NCI-H2227 (cell line): ENCODE measurements around the gene FUT4.
"Not testable (repeated sequence)": the region's sequence is repeated elsewhere in the genome, so short reads cannot be mapped to it uniquely, and the experiment has no call there.

Experiments used
- DNase-seq: peaks from one replicate; lab custom pipeline; 2025; ENCODE audit not compliant: unreplicated experiment; lab: John Stamatoyannopoulos, UW

FUT4 gene

DNA sequence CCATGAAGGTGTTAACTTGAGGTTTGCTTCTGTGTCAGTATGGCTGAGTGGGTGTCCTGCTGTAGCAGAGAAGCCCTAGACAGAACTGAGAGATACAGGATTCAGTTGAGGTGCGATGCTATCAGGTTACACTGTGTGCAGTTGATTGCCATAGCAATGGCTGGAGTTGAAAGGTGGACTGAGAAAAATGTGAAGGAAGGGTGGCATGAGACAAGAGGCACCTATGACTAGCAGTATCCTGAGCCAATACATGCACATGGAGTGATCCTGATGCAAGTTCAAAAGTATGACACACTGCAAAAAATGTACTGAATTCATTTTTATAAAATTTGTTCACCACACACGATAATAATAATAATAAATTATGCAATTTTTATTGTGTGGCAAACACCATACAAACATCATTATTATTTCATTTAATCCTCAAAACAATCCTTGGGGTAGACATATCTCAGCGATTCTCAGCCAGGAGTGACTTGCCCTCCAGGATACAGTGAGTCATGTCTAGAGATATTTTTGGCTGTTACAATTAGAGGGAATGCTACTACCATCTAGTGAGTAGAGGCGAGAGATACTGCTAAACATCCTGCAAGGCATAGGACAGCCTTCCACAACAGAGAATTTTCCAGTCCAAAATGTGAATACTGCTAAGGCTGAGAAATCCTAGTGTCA lies 19.6 kb downstream of the FUT4 start:
- DNase-seq, result no peak

DNA sequence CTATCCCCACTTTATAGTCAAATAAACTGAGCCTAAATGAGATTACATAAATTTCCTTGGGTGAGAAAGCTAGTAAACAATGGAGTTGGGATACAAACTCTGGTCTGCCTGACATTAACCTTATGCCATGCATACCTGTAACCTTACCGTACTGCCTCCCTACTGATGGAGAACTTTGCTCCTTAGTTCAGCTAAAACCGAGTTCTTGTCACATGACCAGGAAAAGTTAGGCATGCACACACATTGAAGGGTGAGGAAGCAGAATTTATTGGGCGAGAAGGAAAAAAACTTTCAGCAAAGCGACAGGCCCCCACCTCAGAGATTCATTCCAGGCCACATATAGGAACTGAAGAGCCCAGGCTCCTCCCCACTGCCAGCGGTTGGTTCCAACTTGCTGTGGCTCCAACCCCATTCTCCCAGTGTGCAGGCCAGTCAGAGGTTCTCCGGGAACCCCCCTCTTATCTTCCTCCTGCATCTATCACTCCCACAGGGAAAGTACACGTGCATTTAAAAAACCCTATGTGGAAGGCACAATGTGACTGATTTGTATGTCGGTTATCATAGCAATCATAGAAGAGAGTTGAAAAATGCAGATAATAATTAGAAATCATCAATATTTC lies 20.2 kb downstream of the FUT4 start:
- DNase-seq, result no peak

DNA sequence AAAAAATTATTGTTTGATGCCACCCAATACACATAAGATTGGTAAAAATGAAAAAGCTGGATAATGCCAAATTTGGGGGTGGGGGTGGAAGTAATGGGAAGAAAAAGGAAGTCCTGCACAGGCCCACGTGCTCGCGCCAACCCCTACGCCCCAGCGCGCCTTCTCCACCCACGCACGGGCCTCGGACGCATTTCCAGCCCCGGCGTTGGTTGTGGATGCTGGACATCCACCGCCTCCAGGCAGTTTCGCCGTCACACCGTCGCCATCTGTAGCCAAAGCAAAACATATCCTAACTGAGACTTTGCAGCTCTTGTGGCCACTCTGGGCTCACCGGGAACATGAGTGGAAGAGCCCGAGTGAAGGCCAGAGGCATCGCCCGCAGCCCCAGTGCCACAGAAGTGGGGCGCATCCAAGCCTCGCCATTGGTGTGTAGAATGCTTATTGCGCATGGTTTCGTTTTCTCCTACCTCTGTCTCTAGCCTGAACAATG lies 23.5 kb downstream of the FUT4 start, which contains the start of gene PIWIL4:
PIWIL4 (plus strand) TSS at position 188 of the 490 bp plus-strand sequence; CDS start at position 339, 151 bp downstream.
- DNase-seq, result no peak

DNA sequence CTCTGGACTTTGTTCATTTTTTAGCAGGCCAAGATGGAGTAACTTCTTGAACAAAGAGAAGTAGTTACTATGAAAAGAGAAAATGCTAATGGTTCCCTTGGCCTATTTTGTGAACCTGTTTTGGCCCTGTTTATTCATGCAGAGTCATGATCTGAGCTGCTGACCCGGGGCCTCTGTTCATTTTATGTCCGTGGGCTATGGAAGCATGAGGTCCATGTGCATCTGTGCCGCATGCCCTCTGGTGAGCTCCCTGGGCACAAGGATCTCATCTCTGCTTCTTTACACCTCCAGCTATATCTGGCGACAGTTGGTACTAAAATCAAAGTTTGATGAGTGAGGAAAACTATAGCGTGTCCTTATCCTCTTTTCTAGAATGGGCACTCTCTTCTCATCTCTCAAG lies 24.5 kb downstream of the FUT4 start:
- DNase-seq, result no peak

DNA sequence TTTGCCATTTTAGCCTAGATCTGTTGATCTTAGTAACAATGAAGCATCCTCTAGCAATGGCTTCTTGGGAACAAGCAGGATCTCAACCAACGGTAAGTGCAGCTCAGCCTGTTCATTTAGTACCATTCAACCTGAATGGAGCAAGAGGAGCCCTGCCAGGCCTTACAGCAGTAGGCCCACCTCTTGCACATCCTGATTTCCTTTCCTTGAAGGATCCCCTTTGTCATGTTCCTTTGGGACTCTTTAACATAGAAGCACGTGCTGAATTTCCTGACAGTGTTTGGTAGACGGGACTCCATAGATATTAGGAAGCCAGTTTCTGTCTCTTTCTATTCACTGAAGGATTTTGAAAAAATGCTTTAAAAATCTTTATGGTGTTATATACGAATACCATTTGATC lies 25.0 kb downstream of the FUT4 start:
- no peak for DNase-seq

DNA sequence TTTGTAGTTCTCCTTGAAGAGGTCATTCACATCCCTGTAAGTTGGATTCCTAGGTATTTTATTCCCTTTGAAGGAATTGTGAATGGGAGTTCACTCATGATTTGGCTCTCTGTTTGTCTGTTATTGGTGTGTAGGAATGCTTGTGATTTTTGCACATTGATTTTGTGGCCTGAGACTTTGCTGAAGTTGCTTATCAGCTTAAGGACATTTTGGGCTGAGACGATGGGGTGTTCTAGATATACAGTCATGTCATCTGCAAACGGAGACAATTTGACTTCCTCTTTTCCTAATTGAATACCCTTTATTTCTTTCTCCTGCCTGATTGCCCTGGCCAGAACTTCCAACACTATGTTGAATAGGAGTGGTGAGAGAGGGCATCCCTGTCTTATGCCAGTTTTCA lies 29.3 kb downstream of the FUT4 start:
- not testable (repeated sequence) for DNase-seq

DNA sequence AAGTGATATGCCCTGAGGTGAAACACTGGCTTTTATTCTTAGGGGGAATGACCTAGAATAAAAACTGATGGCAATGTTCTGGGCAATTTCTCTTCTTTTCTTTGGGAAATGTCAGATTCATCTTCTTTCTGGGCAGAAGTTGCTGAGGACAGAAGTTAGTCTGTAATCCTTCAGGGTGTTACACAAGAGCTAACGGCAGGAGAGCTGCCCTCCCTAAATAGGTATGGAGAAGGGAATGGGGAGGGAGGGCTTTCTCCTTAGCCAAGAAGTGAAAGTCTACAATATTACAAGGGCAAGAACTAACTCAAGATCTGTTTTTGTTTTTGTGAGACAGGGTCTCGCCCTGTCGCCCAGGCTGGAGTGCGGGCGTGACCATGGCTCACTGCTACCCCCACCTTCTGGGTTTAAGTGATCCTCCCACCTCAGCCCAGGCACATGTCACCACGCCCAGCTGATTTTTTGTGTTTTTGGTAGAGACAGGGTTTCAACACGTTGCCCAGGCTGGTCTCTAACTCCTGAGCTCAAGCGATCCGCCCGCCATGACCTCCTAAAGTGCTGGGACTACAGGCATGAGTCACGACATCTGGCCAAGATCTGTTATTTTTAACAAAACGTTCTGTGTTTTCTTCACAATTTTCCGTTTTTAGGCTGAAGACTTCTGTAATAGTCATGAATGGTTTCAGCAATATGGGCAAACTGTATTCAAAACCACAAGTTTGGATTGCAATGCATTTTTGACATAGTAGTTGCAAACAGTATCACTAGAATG lies 30.7 kb downstream of the FUT4 start:
- DNase-seq, result no peak

DNA sequence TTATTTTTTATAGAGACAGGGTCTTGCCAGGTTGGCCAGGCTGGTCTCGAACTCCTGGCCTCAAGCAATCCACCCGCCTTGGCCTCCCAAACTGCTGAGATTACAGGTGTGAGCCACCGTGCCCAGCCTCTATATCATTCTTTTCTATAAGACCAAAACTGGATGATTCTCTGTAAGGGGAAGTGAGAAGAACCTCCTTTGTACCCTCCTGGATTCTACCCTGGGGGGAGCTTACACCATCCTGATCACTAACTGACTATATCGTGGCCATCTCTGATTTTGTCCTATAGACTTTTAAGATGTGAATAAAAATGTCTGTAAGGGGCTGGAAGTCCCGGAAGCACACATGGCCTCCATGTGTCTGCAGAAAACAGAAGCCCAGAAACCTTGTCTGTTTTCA lies 32.6 kb downstream of the FUT4 start:
- no peak for DNase-seq

GRCh38 chr11:94577841-94578240 lies 34.1 kb downstream of the FUT4 start:
- DNase-seq, result no peak

- no peak for DNase-seq
Measured at GRCh38 chr11:94581926-94582325, 38.2 kb downstream of the FUT4 start.

DNA sequence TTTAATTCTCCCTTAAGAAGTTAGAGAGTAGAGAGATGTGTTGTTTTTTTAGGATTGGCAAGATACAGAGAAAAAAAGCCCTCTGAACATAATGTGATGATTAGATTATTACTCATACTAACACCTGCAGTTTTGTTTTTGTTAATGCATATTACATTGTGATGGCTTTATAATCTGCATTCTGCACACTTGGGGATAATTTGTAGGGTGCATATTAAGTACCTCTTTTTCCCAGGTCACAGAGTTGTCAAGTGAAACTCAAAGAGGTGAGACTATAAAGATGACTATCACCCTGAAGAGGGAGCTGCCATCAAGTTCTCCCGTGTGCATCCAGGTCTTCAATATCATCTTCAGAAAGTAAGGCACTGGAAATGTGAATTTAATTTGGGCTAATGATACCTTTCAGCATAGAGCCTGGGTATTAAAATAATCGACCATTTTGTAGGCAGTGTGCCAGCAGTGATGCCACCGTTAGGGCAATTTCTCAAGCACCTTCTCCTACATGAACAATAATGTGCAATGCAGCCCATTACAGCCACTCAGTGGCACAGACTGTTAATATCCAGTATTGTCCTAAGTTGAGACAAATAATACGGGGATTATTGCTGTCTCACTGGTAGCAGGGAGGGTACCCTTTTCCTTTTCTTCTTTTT lies 39.6 kb downstream of the FUT4 start:
- peak; percentile 76 for DNase-seq

GRCh38 chr11:94583866-94584500 lies 40.3 kb downstream of the FUT4 start:
- DNase-seq, result no peak

- no peak for DNase-seq
Measured at GRCh38 chr11:94584978-94585377, 41.3 kb downstream of the FUT4 start.

- DNase-seq, result no peak
Measured at GRCh38 chr11:94585399-94585798, 41.7 kb downstream of the FUT4 start.

DNA sequence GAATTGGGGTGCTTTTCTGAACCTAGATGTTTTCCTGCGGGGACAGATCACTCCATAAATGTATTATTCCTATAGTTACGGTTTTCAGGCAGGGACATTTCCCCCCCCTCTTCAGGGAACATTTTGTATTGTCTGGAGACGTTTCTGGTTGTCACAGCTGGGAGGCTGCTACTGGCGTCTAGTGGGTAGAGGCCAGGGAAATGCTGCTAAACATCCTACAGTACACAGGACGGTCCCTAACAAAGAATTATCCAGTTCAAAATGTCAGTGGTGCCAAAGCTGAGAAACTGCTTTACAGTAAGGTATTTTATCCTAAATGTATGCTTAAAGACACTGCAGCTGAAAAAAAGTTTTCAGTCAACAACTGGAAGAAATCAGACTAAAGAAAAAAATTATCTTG lies 42.8 kb downstream of the FUT4 start:
- no peak for DNase-seq

DNA sequence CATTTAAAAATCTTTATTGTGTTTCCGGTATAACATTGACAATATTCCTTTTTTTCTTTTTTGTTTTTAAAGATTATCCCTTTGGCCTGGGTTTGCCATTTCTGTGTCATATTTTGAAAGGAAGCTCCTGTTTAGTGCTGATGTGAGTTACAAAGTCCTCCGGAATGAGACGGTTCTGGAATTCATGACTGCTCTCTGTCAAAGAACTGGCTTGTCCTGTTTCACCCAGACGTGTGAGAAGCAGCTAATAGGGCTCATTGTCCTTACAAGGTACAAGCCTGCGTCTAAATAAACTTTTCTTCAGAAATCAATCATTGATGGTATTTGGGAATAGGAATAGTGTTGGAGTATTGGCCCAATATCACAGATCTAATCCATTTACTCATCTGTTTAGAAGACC lies 43.3 kb downstream of the FUT4 start:
- no peak for DNase-seq

- no peak for DNase-seq
Measured at GRCh38 chr11:94588366-94588942, 44.7 kb downstream of the FUT4 start.

- DNase-seq, result no peak
Measured at GRCh38 chr11:94590352-94591041, 46.8 kb downstream of the FUT4 start.

- no peak for DNase-seq
Measured at GRCh38 chr11:94593030-94593429, 49.3 kb downstream of the FUT4 start.

DNA sequence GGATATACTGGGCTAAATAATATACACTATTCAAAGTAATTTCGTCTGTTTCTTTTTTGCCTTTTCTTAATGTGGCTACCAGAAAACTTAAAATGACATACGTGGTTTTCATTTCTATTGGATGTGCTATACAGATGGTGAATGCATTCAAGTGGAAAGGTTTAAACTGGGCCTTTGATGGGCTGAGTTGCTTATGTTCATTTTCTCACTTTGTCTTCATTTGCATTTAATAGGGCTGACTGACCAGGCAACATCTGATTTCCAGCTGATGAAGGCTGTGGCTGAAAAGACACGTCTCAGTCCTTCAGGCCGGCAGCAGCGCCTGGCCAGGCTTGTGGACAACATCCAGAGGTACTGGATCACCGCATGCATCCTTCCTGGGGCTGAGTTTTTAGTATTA lies 51.4 kb downstream of the FUT4 start:
- DNase-seq, result no peak
